ENCODE results near the gene DEFB128.

DNA sequence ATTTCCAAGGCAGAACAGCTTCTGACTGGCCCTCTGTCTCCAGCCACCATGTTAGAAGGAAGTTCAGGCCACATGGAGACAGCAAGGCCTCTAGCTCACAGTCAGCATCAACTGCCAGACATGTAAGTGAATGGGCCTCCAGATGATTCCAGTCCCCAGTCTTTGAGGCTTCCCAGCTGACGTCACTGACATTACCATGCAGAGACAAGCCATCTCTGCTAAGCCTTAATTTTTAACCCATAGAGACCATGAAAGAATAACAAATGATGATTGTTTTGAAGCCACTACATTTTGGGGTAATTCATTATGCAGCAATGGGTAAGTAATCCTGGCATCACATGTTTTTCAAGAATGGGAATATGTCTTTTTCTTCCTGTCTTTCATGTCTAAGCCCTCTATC, 26.3 kb upstream of the DEFB128 start:
- TF ChIP-seq, protein P1, sequence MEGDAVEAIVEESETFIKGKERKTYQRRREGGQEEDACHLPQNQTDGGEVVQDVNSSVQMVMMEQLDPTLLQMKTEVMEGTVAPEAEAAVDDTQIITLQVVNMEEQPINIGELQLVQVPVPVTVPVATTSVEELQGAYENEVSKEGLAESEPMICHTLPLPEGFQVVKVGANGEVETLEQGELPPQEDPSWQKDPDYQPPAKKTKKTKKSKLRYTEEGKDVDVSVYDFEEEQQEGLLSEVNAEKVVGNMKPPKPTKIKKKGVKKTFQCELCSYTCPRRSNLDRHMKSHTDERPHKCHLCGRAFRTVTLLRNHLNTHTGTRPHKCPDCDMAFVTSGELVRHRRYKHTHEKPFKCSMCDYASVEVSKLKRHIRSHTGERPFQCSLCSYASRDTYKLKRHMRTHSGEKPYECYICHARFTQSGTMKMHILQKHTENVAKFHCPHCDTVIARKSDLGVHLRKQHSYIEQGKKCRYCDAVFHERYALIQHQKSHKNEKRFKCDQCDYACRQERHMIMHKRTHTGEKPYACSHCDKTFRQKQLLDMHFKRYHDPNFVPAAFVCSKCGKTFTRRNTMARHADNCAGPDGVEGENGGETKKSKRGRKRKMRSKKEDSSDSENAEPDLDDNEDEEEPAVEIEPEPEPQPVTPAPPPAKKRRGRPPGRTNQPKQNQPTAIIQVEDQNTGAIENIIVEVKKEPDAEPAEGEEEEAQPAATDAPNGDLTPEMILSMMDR (conservative IDR thresholded peaks at IDR 0.05 in 1 of 2, IDR thresholded peaks at IDR 0.05 in 1 of 2; ENCODE audit: low read depth in 1 of 2, low read length in 2 of 2), result no peak
- TF ChIP-seq EZH2 (IDR thresholded peaks at IDR 0.05; ENCODE audit: low read length, missing control alignments), result no peak

Measured in fibroblast of lung (primary cell).